Measurements from ENCODE around the gene HCST.

HCST gene

GRCh38 chr19:35939307-35940077 is 37.2 kb downstream of the HCST start:
- DNase-seq: no peak

GRCh38 chr19:35940078-35940775 is 37.9 kb downstream of the HCST start:
- no peak for DNase-seq

GRCh38 chr19:35940839-35941238 is 38.5 kb downstream of the HCST start:
- no peak for DNase-seq

- no peak for DNase-seq
Measured at GRCh38 chr19:35942235-35942634, 39.9 kb downstream of the HCST start.

GRCh38 chr19:35943321-35944301 is 41.3 kb downstream of the HCST start:
- no peak for DNase-seq

GRCh38 chr19:35944556-35944955 is 42.2 kb downstream of the HCST start:
- no peak for DNase-seq

GRCh38 chr19:35945121-35945790 is 42.9 kb downstream of the HCST start:
- no peak for DNase-seq

- DNase-seq: no peak
Measured at GRCh38 chr19:35946203-35946602, 43.9 kb downstream of the HCST start.

GRCh38 chr19:35949131-35949530 is 46.8 kb downstream of the HCST start:
- no peak for DNase-seq
